ENCODE results near the gene PSME2. TPM values are rescaled to one million over a fixed set of nuclear protein-coding genes. Genes with fewer than 3 reads are reported as not detected.
A peak's percentile ranks its signal among the peaks of the same experiment; 100 is the strongest.

PSME2 gene
- total and polyA plus RNA-seq, 9 of the 15 experiments (the other 6 are each of a cell fraction or from before 2014, with no cell fraction given) = 111 to 579 (median 159) TPM

GRCh38 chr14:24160850-24161804 is 14.7 kb upstream of the PSME2 start, which contains the start of gene IRF9 (continued):
- TF ChIP-seq, protein P1, sequence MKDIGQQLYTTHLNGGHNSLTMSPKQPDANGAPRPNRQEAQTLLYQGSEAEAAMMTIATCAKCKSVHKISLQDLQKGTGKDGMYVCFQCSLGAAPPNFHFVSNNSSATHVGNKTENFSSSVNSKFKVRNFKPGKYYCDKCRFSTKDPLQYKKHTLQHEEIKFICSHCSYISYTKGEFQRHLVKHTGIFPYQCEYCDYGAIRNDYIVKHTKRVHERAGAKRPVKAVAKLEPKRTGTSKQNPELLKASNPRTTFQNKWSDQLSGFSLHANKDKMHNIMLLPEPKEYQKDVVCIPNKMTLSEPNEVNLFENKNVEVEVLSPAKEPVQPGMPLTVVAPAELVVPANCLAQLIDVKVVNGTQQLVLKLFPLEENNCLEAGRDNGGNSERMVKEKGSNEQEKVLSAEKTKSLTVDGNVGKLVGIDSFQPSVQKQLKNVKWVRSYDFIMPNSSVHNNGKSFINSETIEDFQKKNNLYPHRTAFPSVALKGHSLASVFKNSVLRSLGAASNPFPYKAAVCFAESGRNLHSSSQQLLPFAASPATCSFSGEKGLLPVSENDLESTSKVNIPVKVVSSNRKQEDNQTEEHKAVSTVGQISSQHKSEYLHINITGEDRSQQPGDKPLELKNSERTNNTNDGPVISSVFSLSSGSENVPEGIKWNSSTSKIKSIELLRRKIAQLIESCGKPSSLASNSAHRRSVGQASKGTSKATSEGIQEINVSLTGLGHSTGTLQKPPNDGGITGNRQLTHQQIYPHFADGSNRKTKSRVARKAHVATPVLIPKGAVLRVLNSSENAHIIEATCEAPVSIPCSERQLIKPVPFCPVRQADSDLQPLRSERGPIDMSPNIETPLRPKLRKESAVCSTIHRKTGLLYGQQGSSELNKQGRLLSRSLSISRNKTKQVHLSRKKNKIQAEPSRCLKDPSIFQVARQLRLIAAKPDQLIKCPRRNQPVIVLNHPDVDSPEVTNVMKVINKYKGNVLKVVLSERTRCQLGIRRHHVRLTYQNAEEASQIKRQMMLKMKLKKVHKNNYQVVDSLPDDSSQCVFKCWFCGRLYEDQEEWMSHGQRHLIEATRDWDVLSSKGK (CRISPR knock-in tag; IDR thresholded peaks at IDR 0.05) = no peak
- TF ChIP-seq MAZ (CRISPR knock-in tag; conservative IDR thresholded peaks at IDR 0.05 in 1 of 2, IDR thresholded peaks at IDR 0.05 in 1 of 2) (peak; percentile 73 to 76; a peak in 3 of 4 replicates), HSF4 (CRISPR knock-in tag; IDR thresholded peaks at IDR 0.05; ENCODE audit: borderline replicate concordance) (no peak), RBFOX2 (IDR thresholded peaks at IDR 0.05; ENCODE audit: low read depth, low read length) (no peak; the same call in none of the 2 replicates), KDM5B (IDR thresholded peaks at IDR 0.05; ENCODE audit: insufficient replicate concordance, low read depth, low read length) (peak; percentile 37), SMAD2 (IDR thresholded peaks at IDR 0.05; ENCODE audit: low read depth, low read length) (no peak), CXXC5 (CRISPR knock-in tag; IDR thresholded peaks at IDR 0.05) (peak; percentile 46; the same call in 1 of the 2 replicates), ETV6 (IDR thresholded peaks at IDR 0.05; ENCODE audit: borderline replicate concordance in 1 of 2, low read depth in 2 of 2, low read length in 1 of 2) (no peak), ETV6 (CRISPR knock-in tag; IDR thresholded peaks at IDR 0.05; ENCODE audit: borderline replicate concordance) (no peak), MECOM (CRISPR knock-in tag; IDR thresholded peaks at IDR 0.05) (no peak), PTRF (tag; IDR thresholded peaks at IDR 0.05) (no peak), CBX8 (IDR thresholded peaks at IDR 0.05; ENCODE audit: borderline replicate concordance, extremely low read depth, low read depth, low read length, poor library complexity, severe bottlenecking) (no peak), ARID4B (CRISPR knock-in tag; IDR thresholded peaks at IDR 0.05) (0 out of 2 replicates have a peak, but pooled peaks have one; percentile 40)
- TF ChIP-seq, protein P2, sequence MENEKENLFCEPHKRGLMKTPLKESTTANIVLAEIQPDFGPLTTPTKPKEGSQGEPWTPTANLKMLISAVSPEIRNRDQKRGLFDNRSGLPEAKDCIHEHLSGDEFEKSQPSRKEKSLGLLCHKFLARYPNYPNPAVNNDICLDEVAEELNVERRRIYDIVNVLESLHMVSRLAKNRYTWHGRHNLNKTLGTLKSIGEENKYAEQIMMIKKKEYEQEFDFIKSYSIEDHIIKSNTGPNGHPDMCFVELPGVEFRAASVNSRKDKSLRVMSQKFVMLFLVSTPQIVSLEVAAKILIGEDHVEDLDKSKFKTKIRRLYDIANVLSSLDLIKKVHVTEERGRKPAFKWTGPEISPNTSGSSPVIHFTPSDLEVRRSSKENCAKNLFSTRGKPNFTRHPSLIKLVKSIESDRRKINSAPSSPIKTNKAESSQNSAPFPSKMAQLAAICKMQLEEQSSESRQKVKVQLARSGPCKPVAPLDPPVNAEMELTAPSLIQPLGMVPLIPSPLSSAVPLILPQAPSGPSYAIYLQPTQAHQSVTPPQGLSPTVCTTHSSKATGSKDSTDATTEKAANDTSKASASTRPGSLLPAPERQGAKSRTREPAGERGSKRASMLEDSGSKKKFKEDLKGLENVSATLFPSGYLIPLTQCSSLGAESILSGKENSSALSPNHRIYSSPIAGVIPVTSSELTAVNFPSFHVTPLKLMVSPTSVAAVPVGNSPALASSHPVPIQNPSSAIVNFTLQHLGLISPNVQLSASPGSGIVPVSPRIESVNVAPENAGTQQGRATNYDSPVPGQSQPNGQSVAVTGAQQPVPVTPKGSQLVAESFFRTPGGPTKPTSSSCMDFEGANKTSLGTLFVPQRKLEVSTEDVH (IDR thresholded peaks at IDR 0.05; ENCODE audit: low read depth, partially characterized antibody) = no peak

Measured in K562 (cell line).